HepG2 (cell line): ENCODE results near the gene TMEM217. TPM values are rescaled to one million over a fixed set of nuclear protein-coding genes. Genes with fewer than 3 reads are reported as not detected.

Source experiments
- ARNT ChIP-seq: fragments of 450-650 bp; IDR thresholded peaks from 2 replicates; pipeline ENCODE4 v1.6.1; 2017
- CREB3 ChIP-seq: sonication (generic); formaldehyde crosslinking; IDR thresholded peaks from 2 replicates; pipeline ENCODE4 v1.5.0; 2020; ENCODE audit warnings: missing genetic modification reagents
- DMTF1 ChIP-seq: sonication (generic); formaldehyde crosslinking; IDR thresholded peaks from 2 replicates; pipeline ENCODE4 v1.4.0; 2020; ENCODE audit warnings: mild to moderate bottlenecking, missing genetic modification reagents
- EHMT2 ChIP-seq: fragments of 200-600 bp; sonication (generic); IDR thresholded peaks from 2 replicates; pipeline ENCODE4 v1.7.0; 2017; ENCODE audit warnings: antibody characterized with exemption, low read depth, low read length, borderline replicate concordance
- HES4 ChIP-seq: sonication (generic); formaldehyde crosslinking; IDR thresholded peaks from 2 replicates; pipeline ENCODE4 v1.9.0; 2021; ENCODE audit warnings: mild to moderate bottlenecking, missing genetic modification reagents, borderline replicate concordance
- HOXA3 ChIP-seq: sonication (generic); formaldehyde crosslinking; IDR thresholded peaks from 2 replicates; pipeline ENCODE4 v1.5.0; 2020; ENCODE audit warnings: missing genetic modification reagents
- IKZF1 ChIP-seq: fragments of 450-650 bp; IDR thresholded peaks from 2 replicates; pipeline ENCODE4 v1.7.1; 2016
- IKZF5 ChIP-seq: IDR thresholded peaks from 2 replicates; pipeline ENCODE4 v1.6.1; 2018; ENCODE audit warnings: missing genetic modification reagents, mild to moderate bottlenecking, missing compliant biosample characterization
- JARID2 ChIP-seq: sonication (generic); formaldehyde crosslinking; IDR thresholded peaks from 2 replicates; pipeline ENCODE4 v1.8.1; 2023; ENCODE audit warnings: missing genetic modification reagents, inconsistent platforms; ENCODE audit not compliant: insufficient replicate concordance
- MYPOP ChIP-seq: sonication (generic); formaldehyde crosslinking; IDR thresholded peaks from 2 replicates; pipeline ENCODE4 v1.8.1; 2023; ENCODE audit warnings: mild to moderate bottlenecking, moderate library complexity, missing genetic modification reagents
- SETDB1 ChIP-seq: sonication (generic); formaldehyde crosslinking; IDR thresholded peaks from 2 replicates; pipeline ENCODE4 v1.5.1; 2020; ENCODE audit warnings: missing genetic modification reagents, mild to moderate bottlenecking, borderline replicate concordance
- ZBTB3 ChIP-seq: sonication (generic); formaldehyde crosslinking; IDR thresholded peaks from 2 replicates; pipeline ENCODE4 v1.4.0; 2020; ENCODE audit warnings: low read depth, mild to moderate bottlenecking, moderate library complexity, missing genetic modification reagents, borderline replicate concordance
- ZBTB44 ChIP-seq: sonication (generic); formaldehyde crosslinking; IDR thresholded peaks from 2 replicates; pipeline ENCODE4 v1.4.0; 2020; ENCODE audit warnings: missing genetic modification reagents
- ZBTB46 ChIP-seq: sonication (generic); formaldehyde crosslinking; IDR thresholded peaks from 2 replicates; pipeline ENCODE4 v1.4.0; 2020; ENCODE audit warnings: mild to moderate bottlenecking, missing genetic modification reagents, borderline replicate concordance
- ZNF460 ChIP-seq: sonication (generic); formaldehyde crosslinking; IDR thresholded peaks from 2 replicates; pipeline ENCODE4 v1.5.1; 2020; ENCODE audit warnings: missing genetic modification reagents, mild to moderate bottlenecking, borderline replicate concordance
- ZNF629 ChIP-seq: sonication (generic); formaldehyde crosslinking; conservative IDR thresholded peaks from 2 replicates; pipeline ENCODE4 v1.5.0; 2020; ENCODE audit warnings: missing genetic modification reagents
- ZNF713 ChIP-seq: sonication (generic); formaldehyde crosslinking; IDR thresholded peaks from 2 replicates; pipeline ENCODE4 v1.4.0; 2020; ENCODE audit warnings: mild to moderate bottlenecking, missing genetic modification reagents
- polyA plus RNA-seq, 8 experiments: library from polyadenylated mRNA; depleted of rRNA in 3 of 8; stranded (reverse) in 7 of 8; unstranded in 1 of 8; fragments of >200 nt; fragmentation: Illumina TruSeq in 4 of 8; extraction: Trizol in 4 of 8; gene quantifications; 2 replicates each; pipeline versions ENCODE4 v1.2.1 to v1.2.3, GENCODE V29; 2011 to 2016; ENCODE audit warnings: low read depth in 4 of 8, missing spikeins in 1 of 8, mixed read lengths in 1 of 8; ENCODE audit not compliant: insufficient read depth in 1 of 8
- total RNA-seq, 5 experiments: library from RNA; depleted of rRNA; stranded (reverse); fragments of >200 nt; fragmentation: Illumina TruSeq; extraction: Trizol; gene quantifications; 2 replicates each; pipeline ENCODE4 v1.2.3, GENCODE V29; 2016; ENCODE audit warnings: low read depth in 1 of 5
- TF ChIP-seq, protein P1 (sequence below): sonication (generic); formaldehyde crosslinking; conservative IDR thresholded peaks from 2 replicates; pipeline ENCODE4 v1.4.0; 2020; ENCODE audit warnings: missing genetic modification reagents

Gene TMEM217
- total and polyA plus RNA-seq, 2 of the 13 experiments (the other 11 are each of a cell fraction or from before 2014, with no cell fraction given) = 2.3 to 3.4 TPM

GRCh38 chr6:37170273-37171200 is 87.4 kb downstream of the TMEM217 start (continued):
- TF ChIP-seq ZBTB46 (CRISPR knock-in tag) (no peak), JARID2 (no peak), HOXA3 (CRISPR knock-in tag) (no peak), EHMT2 (no peak), IKZF5 (CRISPR knock-in tag) (no peak), ZBTB3 (CRISPR knock-in tag) (no peak), SETDB1 (CRISPR knock-in tag) (no peak), ZNF629 (CRISPR knock-in tag) (no peak), DMTF1 (CRISPR knock-in tag) (no peak), ZNF713 (no peak), IKZF1 (no peak), ARNT (no peak), HES4 (peak; percentile 57), ZBTB44 (CRISPR knock-in tag) (no peak), MYPOP (CRISPR knock-in tag) (no peak), CREB3 (CRISPR knock-in tag) (no peak), ZNF460 (no peak; the same call in 1 of the 2 replicates)
- TF ChIP-seq, protein P1, sequence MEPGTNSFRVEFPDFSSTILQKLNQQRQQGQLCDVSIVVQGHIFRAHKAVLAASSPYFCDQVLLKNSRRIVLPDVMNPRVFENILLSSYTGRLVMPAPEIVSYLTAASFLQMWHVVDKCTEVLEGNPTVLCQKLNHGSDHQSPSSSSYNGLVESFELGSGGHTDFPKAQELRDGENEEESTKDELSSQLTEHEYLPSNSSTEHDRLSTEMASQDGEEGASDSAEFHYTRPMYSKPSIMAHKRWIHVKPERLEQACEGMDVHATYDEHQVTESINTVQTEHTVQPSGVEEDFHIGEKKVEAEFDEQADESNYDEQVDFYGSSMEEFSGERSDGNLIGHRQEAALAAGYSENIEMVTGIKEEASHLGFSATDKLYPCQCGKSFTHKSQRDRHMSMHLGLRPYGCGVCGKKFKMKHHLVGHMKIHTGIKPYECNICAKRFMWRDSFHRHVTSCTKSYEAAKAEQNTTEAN (CRISPR knock-in tag) = no peak
